Stomach (tissue), 9 donors: ENCODE results near the gene NAP1L4. TPM values are rescaled to one million over a fixed set of nuclear protein-coding genes. Genes with fewer than 3 reads are reported as not detected.

ENCODE experiments used
- DNase-seq, 2 donors: peaks; one replicate each; pipeline versions ENCODE4 v3.0.0 to v3.0.0-alpha.2; 2013 to 2019
- H3K27ac ChIP-seq, 5 donors: fragments of 200-600 bp in 4 of 5; sonication (generic) in 4 of 5; one replicate each; pipeline ENCODE4 v1.5.1; 2013 to 2019; ENCODE audit warnings: mild to moderate bottlenecking in 1 of 5, moderate library complexity in 1 of 5
- H3K27me3 ChIP-seq, 3 donors: fragments of 200-600 bp; sonication (generic); one replicate each; pipeline ENCODE4 v1.5.1; 2017 to 2019; ENCODE audit warnings: mixed run types in 1 of 3
- H3K36me3 ChIP-seq, 4 donors: fragments of 200-600 bp; sonication (generic); 1 replicate in 3 of 4; 2 replicates in 1 of 4; pipeline ENCODE4 v1.5.1; 2016 to 2019
- H3K4me1 ChIP-seq, 4 donors: fragments of 200-600 bp; sonication (generic); one replicate each; pipeline ENCODE4 v1.5.1; 2016 to 2019
- H3K4me3 ChIP-seq, 4 donors: fragments of 200-600 bp; sonication (generic) in 3 of 4; one replicate each; pipeline ENCODE4 v1.5.1; 2016 to 2019; ENCODE audit warnings: mild to moderate bottlenecking in 1 of 4
- H3K9me3 ChIP-seq, 4 donors: fragments of 200-600 bp; sonication (generic); one replicate each; pipeline ENCODE4 v1.5.1; 2016 to 2019
- CTCF ChIP-seq, 7 experiments: fragments of 450-650 bp in 4 of 7; fragments of 200-600 bp in 3 of 7; sonication (generic) in 3 of 7; IDR thresholded peaks; one replicate each; pipeline ENCODE4 v1.5.1; 2016 to 2019; ENCODE audit warnings: antibody characterized with exemption in 7 of 7, control low read depth in 2 of 7, mild to moderate bottlenecking in 1 of 7
- EP300 ChIP-seq: sonication (generic); formaldehyde crosslinking; IDR thresholded peaks from one replicate; pipeline ENCODE4 v1.6.1; 2017; ENCODE audit warnings: antibody characterized with exemption
- POLR2A ChIP-seq, 4 donors: fragments of 450-650 bp; IDR thresholded peaks; one replicate each; pipeline ENCODE4 v1.6.1; 2016; ENCODE audit warnings: antibody characterized with exemption in 4 of 4, control low read depth in 2 of 4, mild to moderate bottlenecking in 1 of 4, moderate library complexity in 1 of 4
- POLR2AphosphoS5 ChIP-seq, 3 donors: sonication (generic); formaldehyde crosslinking; IDR thresholded peaks; one replicate each; pipeline ENCODE4 v1.6.1; 2016; ENCODE audit warnings: antibody characterized with exemption in 3 of 3
- WGBS, 5 donors: extraction: QIAGEN DNeasy Blood & Tissue Kit in 3 of 5; methylation state at CpG; one replicate each; pipeline versions ENCODE4 v1.1.5 to v1.1.7; 2013 to 2018; 5-methylcytosine and 5-hydroxymethylcytosine counted together
- intact Hi-C: fragments of 100-400 bp; cut with DNase I; formaldehyde crosslinking; loops from one replicate; pipeline ENCODE4 v1.15.1; 2023; ENCODE audit warnings: low total_unique reads
- polyA plus RNA-seq, 3 donors: library from polyadenylated mRNA; stranded (reverse); fragments of 200-250 nt; gene quantifications; one replicate each; pipeline ENCODE4 v1.2.3, GENCODE V29; 2013
- total RNA-seq, 5 donors: library from RNA; depleted of rRNA; stranded (reverse); fragments of >200 nt; gene quantifications; one replicate each; pipeline versions ENCODE4 v1.1.0 to v1.2.3, GENCODE V29; 2014 to 2016
- donor health status: healthy with polysubstance abuse.
- donor health status: Bipolar disorder and iron deficiency.
- donor health status: healthy.

The NAP1L4 gene
- total and polyA plus RNA-seq, 8 donors, result 61.3 to 438 (median 121) TPM

GRCh38 chr11:2987881-2988861 lies 4.0 kb downstream of the NAP1L4 start:
- no peak for DNase-seq
- intact Hi-C loops, result no loop called here

DNA sequence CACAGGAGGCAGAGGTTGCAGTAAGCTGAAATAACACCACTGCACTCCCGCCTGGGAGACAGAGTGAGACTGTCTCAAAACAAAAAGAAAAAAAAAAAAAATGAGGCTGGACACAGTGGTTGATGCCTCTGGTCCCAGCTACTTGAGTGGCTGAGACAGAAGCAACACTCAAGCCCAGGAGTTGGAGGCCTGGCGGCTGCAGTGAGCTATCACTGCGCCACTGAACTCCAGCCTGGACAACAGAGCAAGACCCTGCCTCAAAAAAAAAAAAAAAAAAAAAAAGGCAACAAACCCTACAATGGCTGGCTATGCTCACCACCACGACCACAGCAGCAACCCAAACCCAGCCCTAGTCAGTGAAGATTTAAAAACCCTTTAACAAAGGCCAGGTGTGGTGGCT lies 8.2 kb downstream of the NAP1L4 start:
- 84 to 96% (median 91%) methylated on average over 4 of the region's 4 CpGs for WGBS, 5 donors
- H3K9me3 ChIP-seq, result no peaks in the 10 kb centered on the region
- intact Hi-C loops, result no loop called here
- peaks cover 28 to 88% (median 60%) of the 10 kb centered on the region in 4 donors for H3K4me1 ChIP-seq
- no peak for TF ChIP-seq CTCF (IDR thresholded peaks at IDR 0.05)
- TF ChIP-seq POLR2A (IDR thresholded peaks at IDR 0.05), result no peak
- TF ChIP-seq POLR2AphosphoS5 (IDR thresholded peaks at IDR 0.05), result no peak
- TF ChIP-seq EP300, result no peak
- H3K4me3 ChIP-seq, result no peak overlapping the region
- no peak for DNase-seq
- H3K27ac ChIP-seq, result no peak overlapping the region
- peaks cover 5 to 9% (median 7%) of the 10 kb centered on the region in 4 donors for H3K36me3 ChIP-seq
- no peaks in the 10 kb centered on the region for H3K27me3 ChIP-seq

More at GRCh38 chr11:2987881-2988861, 4.0 kb downstream of the NAP1L4 start:
- H3K9me3 ChIP-seq, result no peaks in the 10 kb centered on the region
- H3K27me3 ChIP-seq, result no peaks in the 10 kb centered on the region
- H3K27ac ChIP-seq, result peak overlapping the region; percentile 13 to 97 (median 95)
- 20 to 29% (median 21%) methylated on average over 11 of the region's 11 CpGs for WGBS, 5 donors
- TF ChIP-seq POLR2AphosphoS5 (IDR thresholded peaks at IDR 0.05), result no peak
- TF ChIP-seq EP300, result no peak
- TF ChIP-seq CTCF (IDR thresholded peaks at IDR 0.05), result no peak
- no peak for TF ChIP-seq POLR2A (IDR thresholded peaks at IDR 0.05)
- H3K4me3 ChIP-seq, result peak overlapping the region in 3 of 4 donors; percentile 69 to 96 (median 89)
- no peaks in the 10 kb centered on the region for H3K36me3 ChIP-seq
- peaks cover 38 to 86% (median 70%) of the 10 kb centered on the region in 4 donors for H3K4me1 ChIP-seq

DNA sequence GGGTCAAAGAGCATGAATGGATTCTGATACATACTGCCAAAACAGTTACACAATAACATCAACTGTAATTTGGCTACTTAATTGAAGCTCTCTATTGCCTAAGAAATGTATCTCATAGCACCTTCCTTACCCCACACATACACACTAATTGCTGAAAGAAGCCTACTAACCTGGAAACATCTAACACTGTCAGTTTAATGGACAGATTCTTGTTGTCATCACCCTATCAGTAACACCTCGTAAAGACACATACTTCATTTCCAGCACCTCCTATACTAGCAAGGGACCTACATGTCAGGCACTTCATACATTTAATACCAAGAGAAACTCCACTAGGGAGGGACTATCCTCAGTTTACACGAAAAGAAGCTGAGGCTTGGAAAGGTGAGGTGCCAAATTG lies 9.9 kb downstream of the NAP1L4 start:
- Histone ChIP-seq H3K27me3 (no peaks in the 10 kb centered on the region), H3K36me3 (peaks cover 20 to 25% (median 24%) of the 10 kb centered on the region in 4 donors), H3K4me3 (no peak overlapping the region), H3K27ac (no peak overlapping the region), H3K4me1 (peaks cover 11 to 79% (median 44%) of the 10 kb centered on the region in 4 donors), H3K9me3 (no peaks in the 10 kb centered on the region)
- DNase-seq, result no peak
- WGBS, 5 donors, result 45 to 64% (median 56%) methylated on average over 2 of the region's 2 CpGs
- intact Hi-C loops, result no loop called here
- no peak for TF ChIP-seq CTCF (IDR thresholded peaks at IDR 0.05)
- TF ChIP-seq POLR2A (IDR thresholded peaks at IDR 0.05), result no peak
- TF ChIP-seq POLR2AphosphoS5 (IDR thresholded peaks at IDR 0.05), result no peak
- no peak for TF ChIP-seq EP300

DNA sequence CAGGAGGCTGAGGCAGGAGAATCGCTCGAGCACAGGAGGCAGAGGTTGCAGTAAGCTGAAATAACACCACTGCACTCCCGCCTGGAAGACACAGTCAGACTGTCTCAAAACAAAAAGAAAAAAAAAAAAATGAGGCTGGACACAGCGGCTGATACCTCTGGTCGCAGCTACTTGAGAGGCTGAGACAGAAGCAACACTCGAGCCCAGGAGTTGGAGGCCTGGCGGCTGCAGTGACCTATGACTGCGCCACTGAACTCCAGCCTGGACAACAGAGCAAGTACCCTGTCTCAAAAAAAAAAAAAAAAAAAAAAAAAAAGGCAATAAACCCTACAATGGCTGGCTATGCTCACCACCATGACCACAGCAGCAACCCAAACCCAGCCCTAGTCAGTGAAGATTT lies 11.0 kb downstream of the NAP1L4 start:
- DNase-seq, result no peak
- Histone ChIP-seq H3K4me1 (peaks cover 8 to 77% (median 36%) of the 10 kb centered on the region in 4 donors), H3K36me3 (peaks cover 29 to 36% (median 35%) of the 10 kb centered on the region in 4 donors), H3K27ac (no peak overlapping the region), H3K9me3 (no peaks in the 10 kb centered on the region), H3K27me3 (no peaks in the 10 kb centered on the region), H3K4me3 (no peak overlapping the region)
- 87 to 94% (median 90%) methylated on average over 8 of the region's 8 CpGs for WGBS, 5 donors
- TF ChIP-seq POLR2AphosphoS5 (IDR thresholded peaks at IDR 0.05) (no peak), CTCF (IDR thresholded peaks at IDR 0.05) (no peak), EP300 (no peak), POLR2A (IDR thresholded peaks at IDR 0.05) (no peak)
- intact Hi-C loops, result no loop called here
